OCI-LY7 (cell line): ENCODE data around the gene KRT3. TPM values are rescaled to one million over a fixed set of nuclear protein-coding genes. Genes with fewer than 3 reads are reported as not detected.

Source experiments
- BruUV-seq: library from RNA; stranded (reverse); fragments of 400-500 nt; replicated peaks from 2 replicates; lab custom pipeline; 2021; lab: Mats Ljungman, UMichigan
- CTCF ChIA-PET: fragments of 300-600 bp; sonication (Branson Sonifier 250); formaldehyde crosslinking; loops from one replicate; lab custom pipeline; 2022; ENCODE audit warnings: antibody characterized with exemption; ENCODE audit not compliant: unreplicated experiment; lab: Charles Lee
- POLR2A ChIA-PET: fragments of 300-600 bp; sonication (Branson Sonifier 250); formaldehyde crosslinking; loops from one replicate; lab custom pipeline; 2022; ENCODE audit warnings: antibody characterized with exemption; lab: Charles Lee
- DNase-seq: peaks from one replicate; pipeline ENCODE4 v3.0.0-alpha.2; 2015; ENCODE audit warnings: low spot score
- H2AFZ ChIP-seq: fragments of 200-600 bp; sonication (generic), shearing (Covaris generic); 2 replicates; pipeline ENCODE4 v1.6.1; 2014; ENCODE audit warnings: mild to moderate bottlenecking, antibody characterized with exemption, low read length, moderate library complexity
- H3K27ac ChIP-seq: fragments of 200-600 bp; sonication (generic); 2 replicates; pipeline ENCODE4 v1.5.1; 2014; ENCODE audit warnings: mixed run types, low read depth, mild to moderate bottlenecking, moderate library complexity, low read length, inconsistent platforms; ENCODE audit not compliant: poor library complexity, severe bottlenecking
- H3K36me3 ChIP-seq: fragments of 200-600 bp; sonication (generic); 2 replicates; pipeline ENCODE4 v1.6.1; 2014; ENCODE audit warnings: mild to moderate bottlenecking, antibody characterized with exemption, low read length, moderate library complexity, mixed read lengths; ENCODE audit not compliant: insufficient read depth
- H3K4me1 ChIP-seq: fragments of 200-600 bp; sonication (generic); 2 replicates; pipeline ENCODE4 v1.5.1; 2014; ENCODE audit warnings: mild to moderate bottlenecking, low read length; ENCODE audit not compliant: insufficient read depth, poor library complexity, severe bottlenecking
- H3K4me2 ChIP-seq: fragments of 200-600 bp; sonication (generic); 2 replicates; pipeline ENCODE4 v1.6.1; 2014; ENCODE audit warnings: mild to moderate bottlenecking, low read length
- H3K4me3 ChIP-seq: fragments of 200-600 bp; sonication (generic); 2 replicates; pipeline ENCODE4 v1.5.1; 2014; ENCODE audit warnings: mild to moderate bottlenecking, low read depth, low read length; ENCODE audit not compliant: poor library complexity, severe bottlenecking
- H3K79me2 ChIP-seq: fragments of 200-600 bp; sonication (generic); 2 replicates; pipeline ENCODE4 v1.6.1; 2016; ENCODE audit warnings: low read depth, mild to moderate bottlenecking, low read length, moderate library complexity, mixed read lengths; ENCODE audit not compliant: insufficient read depth
- H3K9me2 ChIP-seq: fragments of 200-600 bp; sonication (generic); 2 replicates; pipeline ENCODE4 v1.6.1; 2016; ENCODE audit warnings: mild to moderate bottlenecking, low read length, mixed read lengths; ENCODE audit not compliant: insufficient read depth
- H3K9me3 ChIP-seq: fragments of 200-600 bp; sonication (generic); 2 replicates; pipeline ENCODE4 v1.6.1; 2014; ENCODE audit warnings: mild to moderate bottlenecking, mixed run types, low read length, mixed read lengths
- H4K20me1 ChIP-seq: fragments of 200-600 bp; sonication (generic); 2 replicates; pipeline ENCODE4 v1.6.1; 2014; ENCODE audit warnings: mild to moderate bottlenecking, antibody characterized with exemption, low read length, moderate library complexity, mixed read lengths; ENCODE audit not compliant: insufficient read depth
- CTCF ChIP-seq: fragments of 200-600 bp; sonication (generic); conservative IDR thresholded peaks from 2 replicates; pipeline ENCODE4 v1.5.1; 2014; ENCODE audit warnings: mild to moderate bottlenecking, antibody characterized with exemption, low read length, moderate library complexity, mixed read lengths
- EZH2phosphoT487 ChIP-seq: fragments of 200-600 bp; sonication (generic); IDR thresholded peaks from 2 replicates; pipeline ENCODE4 v1.6.1; 2018; ENCODE audit warnings: low read depth, borderline replicate concordance, mild to moderate bottlenecking, mixed run types, antibody characterized with exemption, low read length, moderate library complexity, mixed read lengths
- intact Hi-C: fragments of 100-400 bp; cut with micrococcal nuclease; formaldehyde crosslinking; loops from one replicate; pipeline ENCODE4 v1.10.0; 2022; ENCODE audit not compliant: unreplicated experiment
- total RNA-seq, 2 experiments: library from RNA; depleted of rRNA in 1 of 2; stranded (reverse); fragments of >200 nt in 1 of 2; shearing (Covaris generic) in 1 of 2; gene quantifications; 2 replicates each; pipeline ENCODE4 v1.2.3, GENCODE V29; 2014 to 2022

Gene KRT3
- total RNA-seq, 2 experiments from 2014 or later: not detected

- POLR2A ChIA-PET: no interaction called here
- H3K9me2 ChIP-seq: no peaks in the 10 kb centered on the region
- no peaks in the 10 kb centered on the region for H3K36me3 ChIP-seq
- H2AFZ ChIP-seq: no peak overlapping the region
- TF ChIP-seq EZH2phosphoT487 (no peak), CTCF (no peak)
- intact Hi-C loops: no loop called here
- H4K20me1 ChIP-seq: no peaks in the 10 kb centered on the region
- H3K4me2 ChIP-seq: no peak overlapping the region
- DNase-seq: no peak
- no TSS peak for BruUV-seq
- H3K27ac ChIP-seq: no peak overlapping the region
- no peaks in the 10 kb centered on the region for H3K79me2 ChIP-seq
- H3K4me3 ChIP-seq: no peak overlapping the region
- H3K9me3 ChIP-seq: no peaks in the 10 kb centered on the region
- H3K4me1 ChIP-seq: no peaks in the 10 kb centered on the region
- CTCF ChIA-PET: interaction anchor here (0.6 kb wide), 1 partner anchor 25 kb away, joined by 3 read pairs; no protein-coding TSS in a partner anchor
These were observed 40.8 kb upstream of the KRT3 start for GRCh38 chr12:52836491-52837412.

- no peaks in the 10 kb centered on the region for H4K20me1 ChIP-seq
- no peaks in the 10 kb centered on the region for H3K4me1 ChIP-seq
- H3K36me3 ChIP-seq: no peaks in the 10 kb centered on the region
- H3K9me3 ChIP-seq: no peaks in the 10 kb centered on the region
- H3K27ac ChIP-seq: no peak overlapping the region
- ChIA-PET POLR2A (no interaction called here), CTCF (interaction anchor here (0.6 kb wide), 1 partner anchor 26 kb away, joined by 3 read pairs; no protein-coding TSS in a partner anchor)
- H3K4me3 ChIP-seq: no peak overlapping the region
- no peak overlapping the region for H3K4me2 ChIP-seq
- intact Hi-C loops: no loop called here
- no peak overlapping the region for H2AFZ ChIP-seq
- H3K79me2 ChIP-seq: no peaks in the 10 kb centered on the region
- no TSS peak for BruUV-seq
- no peaks in the 10 kb centered on the region for H3K9me2 ChIP-seq
- no peak for TF ChIP-seq CTCF
- TF ChIP-seq EZH2phosphoT487: no peak
- no peak for DNase-seq
These were observed 40.1 kb upstream of the KRT3 start for GRCh38 chr12:52836042-52836466.
